ENCODE measurements around the gene CREB3. TPM values are rescaled to one million over a fixed set of nuclear protein-coding genes. Genes with fewer than 3 reads are reported as not detected.
A peak's percentile ranks its signal among the peaks of the same experiment; 100 is the strongest.

CREB3 gene
- total RNA-seq, 1 experiment from 2014 or later = 58.7 TPM

DNA sequence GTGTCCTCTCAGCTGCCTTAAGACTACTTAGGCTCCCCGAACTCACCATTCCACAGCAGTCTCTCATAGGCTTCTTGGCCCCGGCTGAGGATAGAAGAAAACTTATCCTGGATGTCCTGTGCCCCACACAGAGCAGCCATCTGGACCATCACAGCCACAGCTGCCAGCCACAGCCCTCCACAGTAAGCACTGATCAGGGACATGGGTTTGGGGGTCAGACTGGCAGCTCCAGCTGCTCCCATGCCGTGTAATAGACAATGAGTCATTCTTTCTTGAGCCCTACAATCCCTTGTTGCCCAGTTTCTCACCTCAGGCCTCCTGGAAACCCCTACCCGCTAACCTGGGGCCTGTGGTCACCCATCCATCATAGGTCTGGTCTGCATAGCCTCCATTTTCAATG is 5.7 kb downstream of the CREB3 start:
- Mint-ChIP-seq H3K4me3 (ENCODE audit: unreplicated experiment) (no peak overlapping the region), H3K27me3 (ENCODE audit: insufficient read depth, unreplicated experiment) (no peaks in the 10 kb centered on the region), H3K4me1 (ENCODE audit: insufficient read depth, unreplicated experiment) (peaks cover 6% of the 10 kb centered on the region), H3K9me3 (ENCODE audit: unreplicated experiment) (no peaks in the 10 kb centered on the region), H3K27ac (ENCODE audit: low read depth, unreplicated experiment) (peak overlapping the region; percentile 33), H3K36me3 (ENCODE audit: insufficient read depth, unreplicated experiment) (peaks cover 87% of the 10 kb centered on the region)
- POLR2A ChIA-PET = interaction anchor here (1.2 to 15.0 kb wide), 2 partner anchors 7 to 80 kb away, joined by 3 to 284 read pairs; partner anchors contain the start of genes CCDC107, GBA2, RGP1 and RMRP
- TSS peak; percentile 4 for BruUV-seq (replicated peaks)
- CTCF ChIA-PET = interaction anchor here (0.5 to 9.8 kb wide), 7 partner anchors 8 to 1647 kb away, joined by 3 to 150 read pairs (median 3); partner anchors contain the start of genes CCDC107, GBA2 and RGP1
- TF ChIP-seq, protein P1, sequence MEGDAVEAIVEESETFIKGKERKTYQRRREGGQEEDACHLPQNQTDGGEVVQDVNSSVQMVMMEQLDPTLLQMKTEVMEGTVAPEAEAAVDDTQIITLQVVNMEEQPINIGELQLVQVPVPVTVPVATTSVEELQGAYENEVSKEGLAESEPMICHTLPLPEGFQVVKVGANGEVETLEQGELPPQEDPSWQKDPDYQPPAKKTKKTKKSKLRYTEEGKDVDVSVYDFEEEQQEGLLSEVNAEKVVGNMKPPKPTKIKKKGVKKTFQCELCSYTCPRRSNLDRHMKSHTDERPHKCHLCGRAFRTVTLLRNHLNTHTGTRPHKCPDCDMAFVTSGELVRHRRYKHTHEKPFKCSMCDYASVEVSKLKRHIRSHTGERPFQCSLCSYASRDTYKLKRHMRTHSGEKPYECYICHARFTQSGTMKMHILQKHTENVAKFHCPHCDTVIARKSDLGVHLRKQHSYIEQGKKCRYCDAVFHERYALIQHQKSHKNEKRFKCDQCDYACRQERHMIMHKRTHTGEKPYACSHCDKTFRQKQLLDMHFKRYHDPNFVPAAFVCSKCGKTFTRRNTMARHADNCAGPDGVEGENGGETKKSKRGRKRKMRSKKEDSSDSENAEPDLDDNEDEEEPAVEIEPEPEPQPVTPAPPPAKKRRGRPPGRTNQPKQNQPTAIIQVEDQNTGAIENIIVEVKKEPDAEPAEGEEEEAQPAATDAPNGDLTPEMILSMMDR (IDR thresholded peaks at IDR 0.05; ENCODE audit: unreplicated experiment) = no peak
- intact Hi-C loops (cut with micrococcal nuclease) = no loop called here
- DNase-seq (ENCODE audit: unreplicated experiment) = no peak

DNA sequence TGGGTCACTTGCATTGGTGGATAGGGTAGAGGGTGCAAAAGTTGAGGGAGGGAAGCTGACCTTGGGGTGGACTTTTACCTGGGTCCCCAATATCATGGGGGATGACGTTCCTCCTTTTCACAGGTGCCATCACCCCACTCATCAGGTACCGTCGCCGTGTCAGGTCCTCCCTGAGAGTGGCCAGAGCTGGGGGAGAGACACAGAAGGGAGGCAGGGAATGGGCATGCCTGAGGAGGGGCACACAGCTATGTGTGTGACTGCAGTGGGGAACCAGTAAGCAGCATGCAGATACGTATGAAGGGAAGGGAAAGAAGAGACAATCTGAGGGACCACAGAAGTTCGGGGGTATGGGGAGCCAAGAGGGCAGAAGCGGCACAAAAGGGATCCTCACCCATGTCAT is 6.5 kb downstream of the CREB3 start:
- ChIA-PET POLR2A (interaction anchor here (1.5 to 15.0 kb wide), 2 partner anchors 7 to 19 kb away, joined by 3 to 284 read pairs; partner anchors contain the start of genes GBA2 and RGP1), CTCF (interaction anchor here (0.7 to 9.8 kb wide), 8 partner anchors 8 to 92 kb away, joined by 3 to 150 read pairs (median 3); partner anchors contain the start of genes GBA2 and RGP1)
- Mint-ChIP-seq H3K4me1 (ENCODE audit: insufficient read depth, unreplicated experiment) (peaks cover 4% of the 10 kb centered on the region), H3K9me3 (ENCODE audit: unreplicated experiment) (no peaks in the 10 kb centered on the region), H3K4me3 (ENCODE audit: unreplicated experiment) (no peak overlapping the region), H3K27me3 (ENCODE audit: insufficient read depth, unreplicated experiment) (no peaks in the 10 kb centered on the region), H3K36me3 (ENCODE audit: insufficient read depth, unreplicated experiment) (peaks cover 89% of the 10 kb centered on the region), H3K27ac (ENCODE audit: low read depth, unreplicated experiment) (peak overlapping the region; percentile 33)
- no TSS peak for BruUV-seq (replicated peaks)
- intact Hi-C loops (cut with micrococcal nuclease) = no loop called here
- DNase-seq (ENCODE audit: unreplicated experiment) = no peak
- TF ChIP-seq, protein P1 (IDR thresholded peaks at IDR 0.05; ENCODE audit: unreplicated experiment) = no peak

DNA sequence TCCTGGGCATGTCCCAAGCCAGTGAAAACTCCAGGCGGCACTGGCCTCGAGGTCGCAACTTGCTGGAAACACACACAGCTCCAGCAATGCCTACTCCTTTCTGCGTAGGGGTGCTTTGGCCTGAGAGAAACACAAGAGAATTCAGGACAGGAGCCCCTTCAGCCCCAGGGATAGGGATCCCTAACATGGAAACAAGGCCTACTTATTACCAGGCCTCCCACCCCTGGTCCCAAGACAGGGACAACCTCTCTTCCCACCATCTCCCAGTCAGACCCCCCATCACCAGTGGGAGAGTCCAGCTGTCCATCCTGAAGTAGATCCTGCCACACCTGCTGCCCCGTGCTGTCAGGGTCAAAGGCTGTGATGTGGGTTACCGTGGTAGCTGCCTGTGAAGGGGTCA is 7.8 kb downstream of the CREB3 start:
- peak overlapping the region; percentile 33 for H3K27ac Mint-ChIP-seq (ENCODE audit: low read depth, unreplicated experiment)
- no peak overlapping the region for H3K4me3 Mint-ChIP-seq (ENCODE audit: unreplicated experiment)
- no peak for DNase-seq (ENCODE audit: unreplicated experiment)
- TF ChIP-seq, protein P1 (IDR thresholded peaks at IDR 0.05; ENCODE audit: unreplicated experiment) = no peak
- intact Hi-C loops (cut with micrococcal nuclease) = no loop called here
- ChIA-PET CTCF (interaction anchor here (0.7 to 1.5 kb wide), 4 partner anchors 10 to 81 kb away, joined by 3 to 4 read pairs (median 3); no protein-coding TSS in a partner anchor), POLR2A (interaction anchor here (1.5 to 15.0 kb wide), 2 partner anchors 5 to 18 kb away, joined by 3 to 284 read pairs; partner anchors contain the start of genes GBA2 and RGP1)
- no TSS peak for BruUV-seq (replicated peaks)
- H3K9me3 Mint-ChIP-seq (ENCODE audit: unreplicated experiment) = no peaks in the 10 kb centered on the region
- H3K36me3 Mint-ChIP-seq (ENCODE audit: insufficient read depth, unreplicated experiment) = peaks cover 84% of the 10 kb centered on the region
- H3K4me1 Mint-ChIP-seq (ENCODE audit: insufficient read depth, unreplicated experiment) = peaks cover 4% of the 10 kb centered on the region
- no peaks in the 10 kb centered on the region for H3K27me3 Mint-ChIP-seq (ENCODE audit: insufficient read depth, unreplicated experiment)

DNA sequence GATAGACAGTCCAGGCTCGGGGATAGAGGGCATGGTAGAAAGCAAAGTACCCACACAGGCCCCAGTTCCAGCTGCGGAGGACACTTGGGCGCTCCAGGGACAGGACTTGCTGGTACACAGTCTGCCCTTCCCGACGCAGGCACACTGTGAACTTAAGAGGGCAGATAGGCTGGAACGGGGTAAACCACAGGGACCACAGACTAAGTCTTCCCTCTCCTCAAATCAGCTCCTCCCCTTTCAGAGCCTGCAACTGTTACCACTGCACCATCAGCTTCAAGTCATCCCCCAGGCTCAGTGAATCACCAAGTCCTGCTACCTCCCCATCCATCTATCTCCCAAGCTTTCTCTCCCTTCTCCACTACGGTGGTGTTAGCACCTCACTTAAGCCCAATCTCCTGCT is 9.3 kb downstream of the CREB3 start:
- no peak for DNase-seq (ENCODE audit: unreplicated experiment)
- TF ChIP-seq, protein P1 (IDR thresholded peaks at IDR 0.05; ENCODE audit: unreplicated experiment) = no peak
- BruUV-seq (replicated peaks) = no TSS peak
- Mint-ChIP-seq H3K9me3 (ENCODE audit: unreplicated experiment) (no peaks in the 10 kb centered on the region), H3K4me3 (ENCODE audit: unreplicated experiment) (no peak overlapping the region), H3K36me3 (ENCODE audit: insufficient read depth, unreplicated experiment) (peaks cover 85% of the 10 kb centered on the region), H3K4me1 (ENCODE audit: insufficient read depth, unreplicated experiment) (peaks cover 18% of the 10 kb centered on the region), H3K27me3 (ENCODE audit: insufficient read depth, unreplicated experiment) (no peaks in the 10 kb centered on the region), H3K27ac (ENCODE audit: low read depth, unreplicated experiment) (no peak overlapping the region)
- POLR2A ChIA-PET = interaction anchor here (9.6 kb wide), 1 partner anchor 9 kb away, joined by 284 read pairs; the partner anchor contains the start of genes CREB3 and TLN1
- CTCF ChIA-PET = interaction anchor here (1.1 to 2.1 kb wide), 4 partner anchors 9 to 94 kb away, joined by 3 to 6 read pairs (median 4); partner anchors contain the start of genes CREB3 and TLN1
- intact Hi-C loops (cut with micrococcal nuclease) = no loop called here

Measured in MCF 10A (cell line).